ENCODE results near the gene SF3A2. TPM values are rescaled to one million over a fixed set of nuclear protein-coding genes. Genes with fewer than 3 reads are reported as not detected.

SF3A2 gene
- total RNA-seq: 152 and 156 TPM in 2 replicates
- long read RNA-seq: 0 reads

- DNase-seq (ENCODE audit: low spot score, unreplicated experiment): peak; percentile 97
- Mint-ChIP-seq H3K27me3 (no peaks in the 10 kb centered on the region), H3K27ac (peak within 1 kb of the TSS; percentile 99), H3K9me3 (ENCODE audit: low read depth) (no peaks in the 10 kb centered on the region), H3K4me1 (ENCODE audit: low read depth) (peaks cover 38% of the 10 kb centered on the region), H3K36me3 (ENCODE audit: insufficient read depth) (peaks cover 9% of the 10 kb centered on the region), H3K4me3 (ENCODE audit: low read depth) (peak within 1 kb of the TSS; percentile 95)
- TF ChIP-seq CTCF (IDR thresholded peaks at IDR 0.05; ENCODE audit: unreplicated experiment): peak; percentile 94
Measured at GRCh38 chr19:2236314-2237050, at the start of gene SF3A2, which contains the start of gene PLEKHJ1. TSS of gene SF3A2 (plus strand) at chr19:2236824. CDS start at chr19:2243419, 6,595 bp downstream. TSS of gene PLEKHJ1 (minus strand) at chr19:2236329. CDS start at chr19:2236248, 81 bp downstream.

GRCh38 chr19:2187159-2187558 is 49.5 kb upstream of the SF3A2 start:
- no peaks in the 10 kb centered on the region for H3K9me3 Mint-ChIP-seq (ENCODE audit: low read depth)
- H3K27ac Mint-ChIP-seq: no peak overlapping the region
- peaks cover 3% of the 10 kb centered on the region for H3K4me1 Mint-ChIP-seq (ENCODE audit: low read depth)
- no peak for TF ChIP-seq CTCF (IDR thresholded peaks at IDR 0.05; ENCODE audit: unreplicated experiment)
- H3K36me3 Mint-ChIP-seq (ENCODE audit: insufficient read depth): peaks cover 13% of the 10 kb centered on the region
- no peaks in the 10 kb centered on the region for H3K27me3 Mint-ChIP-seq
- no peak overlapping the region for H3K4me3 Mint-ChIP-seq (ENCODE audit: low read depth)
- DNase-seq (ENCODE audit: low spot score, unreplicated experiment): no peak

GRCh38 chr19:2188708-2189385 is 47.8 kb upstream of the SF3A2 start:
- Mint-ChIP-seq H3K4me1 (ENCODE audit: low read depth) (peaks cover 3% of the 10 kb centered on the region), H3K9me3 (ENCODE audit: low read depth) (no peaks in the 10 kb centered on the region), H3K27ac (no peak overlapping the region), H3K36me3 (ENCODE audit: insufficient read depth) (peaks cover 19% of the 10 kb centered on the region), H3K4me3 (ENCODE audit: low read depth) (no peak overlapping the region), H3K27me3 (no peaks in the 10 kb centered on the region)
- DNase-seq (ENCODE audit: low spot score, unreplicated experiment): no peak
- no peak for TF ChIP-seq CTCF (IDR thresholded peaks at IDR 0.05; ENCODE audit: unreplicated experiment)

- H3K36me3 Mint-ChIP-seq (ENCODE audit: insufficient read depth): peaks cover 12% of the 10 kb centered on the region
- H3K4me3 Mint-ChIP-seq (ENCODE audit: low read depth): no peak overlapping the region
- H3K9me3 Mint-ChIP-seq (ENCODE audit: low read depth): no peaks in the 10 kb centered on the region
- H3K27me3 Mint-ChIP-seq: no peaks in the 10 kb centered on the region
- H3K4me1 Mint-ChIP-seq (ENCODE audit: low read depth): peaks cover 3% of the 10 kb centered on the region
- no peak overlapping the region for H3K27ac Mint-ChIP-seq
- DNase-seq (ENCODE audit: low spot score, unreplicated experiment): no peak
- no peak for TF ChIP-seq CTCF (IDR thresholded peaks at IDR 0.05; ENCODE audit: unreplicated experiment)
Measured at GRCh38 chr19:2189880-2190279, 46.7 kb upstream of the SF3A2 start.

GRCh38 chr19:2190848-2191455 is 45.7 kb upstream of the SF3A2 start:
- TF ChIP-seq CTCF (IDR thresholded peaks at IDR 0.05; ENCODE audit: unreplicated experiment): no peak
- DNase-seq (ENCODE audit: low spot score, unreplicated experiment): no peak
- Mint-ChIP-seq H3K4me1 (ENCODE audit: low read depth) (peaks cover 1% of the 10 kb centered on the region), H3K36me3 (ENCODE audit: insufficient read depth) (peaks cover 9% of the 10 kb centered on the region), H3K4me3 (ENCODE audit: low read depth) (no peak overlapping the region), H3K27ac (no peak overlapping the region), H3K9me3 (ENCODE audit: low read depth) (no peaks in the 10 kb centered on the region), H3K27me3 (no peaks in the 10 kb centered on the region)
